Psoas muscle (tissue), 8 donors: ENCODE data around the gene SLC8A2. TPM values are rescaled to one million over a fixed set of nuclear protein-coding genes. Genes with fewer than 3 reads are reported as not detected.
"Not testable (repeated sequence)": the region's sequence is repeated elsewhere in the genome, so short reads cannot be mapped to it uniquely, and the experiment has no call there.

Source experiments
- ATAC-seq, 4 donors: fragments of 200-7000 bp; cut with Tn5 transposase; one replicate each; pipeline ENCODE4 v1.9.1; 2020; ENCODE audit warnings: moderate library complexity in 3 of 4, mild to moderate bottlenecking in 2 of 4
- DNase-seq, 2 donors: peaks; one replicate each; pipeline ENCODE4 v3.0.0-alpha.2; 2020
- H3K27ac ChIP-seq: fragments of 200-600 bp; one replicate; pipeline ENCODE4 v1.8.0; 2022
- H3K27me3 ChIP-seq, 3 donors: fragments of 200-600 bp in 1 of 3; one replicate each; pipeline versions ENCODE4 v1.6.1 to v1.8.0; 2013 to 2022; ENCODE audit warnings: low read length in 2 of 3, mild to moderate bottlenecking in 2 of 3, moderate library complexity in 1 of 3; ENCODE audit not compliant: insufficient read depth in 3 of 3
- H3K36me3 ChIP-seq, 2 donors: fragments of 200-600 bp in 1 of 2; one replicate each; pipeline versions ENCODE4 v1.6.1 to v1.8.0; 2013 to 2022; ENCODE audit warnings: low read depth in 1 of 2, mild to moderate bottlenecking in 1 of 2, moderate library complexity in 1 of 2; ENCODE audit not compliant: insufficient read depth in 1 of 2
- H3K4me1 ChIP-seq: fragments of 200-600 bp; one replicate; pipeline ENCODE4 v1.8.0; 2022
- H3K4me3 ChIP-seq: fragments of 200-600 bp; one replicate; pipeline ENCODE4 v1.8.0; 2022; ENCODE audit warnings: mild to moderate bottlenecking
- H3K9me3 ChIP-seq: fragments of 200-600 bp; one replicate; pipeline ENCODE4 v1.8.0; 2022
- WGBS, 3 donors: extraction: QIAGEN DNeasy Blood & Tissue Kit; methylation state at CpG; one replicate each; pipeline versions ENCODE4 v1.1.6 to v1.1.7; 2013; 5-methylcytosine and 5-hydroxymethylcytosine counted together
- intact Hi-C, 2 donors: fragments of 100-400 bp; cut with DNase I; formaldehyde crosslinking; loops; one replicate each; pipeline versions ENCODE4 v1.11.0 to v1.14.2; 2022
- polyA plus RNA-seq, 3 donors: library from polyadenylated mRNA; stranded (reverse); fragments of 200-250 nt; gene quantifications; one replicate each; pipeline ENCODE4 v1.2.3, GENCODE V29; 2013
- total RNA-seq, 4 donors: library from RNA; stranded (reverse); fragmentation: NEBNext Ultra II Directional in 2 of 4; extraction: Animal tissue kit (Norgen Biotek cat#: 25700) in 2 of 4; gene quantifications; one replicate each; pipeline versions ENCODE4 v1.2.1 to v1.2.4, GENCODE V29; 2021 to 2023
- TF ChIP-seq, protein P1 (sequence below): fragments of 200-600 bp; IDR thresholded peaks from one replicate; pipeline ENCODE4 v1.8.0; 2022; ENCODE audit warnings: antibody characterized with exemption
- donor health status: healthy with polysubstance abuse.
- donor health status: DM: no; HTN: no; CAD: no; lungs with moderate emphysema.
- donor health status: Bipolar disorder and iron deficiency.
- donor health status: healthy.
- donor health status: DM: yes; HTN: yes; CAD: no.
- donor health status: DM: no; HTN: no; CAD: no.
- donor health status: DM: no; HTN: no; CAD: no.
- donor health status: DM: yes; HTN: yes; CAD: no.

SLC8A2 gene
- total and polyA plus RNA-seq, 7 donors: 0.12 to 0.54 (median 0.19) TPM; not detected in 1

DNA sequence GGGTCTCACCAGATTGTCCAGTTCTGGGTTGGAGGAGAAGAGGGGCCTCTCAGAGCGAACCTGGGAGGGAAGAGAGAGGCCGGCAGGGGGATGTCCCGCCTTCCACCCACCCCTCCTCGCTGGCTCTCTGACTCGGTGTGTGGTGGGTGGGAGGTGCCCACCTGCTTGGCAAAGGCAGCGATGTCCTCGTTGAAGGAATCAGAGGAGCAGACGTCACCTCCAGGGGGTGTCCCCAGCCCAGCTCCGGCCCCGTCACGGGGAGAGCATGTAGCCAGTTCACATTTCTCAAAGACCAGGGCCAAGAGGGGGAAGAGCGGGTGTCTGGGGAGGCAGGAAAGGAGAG, 55.1 kb downstream of the SLC8A2 start:
- Histone ChIP-seq H3K4me1 (no peaks in the 10 kb centered on the region), H3K27me3 (peaks cover 0 to 72% (median 37%) of the 10 kb centered on the region in 3 donors), H3K9me3 (no peaks in the 10 kb centered on the region), H3K36me3 (no peaks in the 10 kb centered on the region), H3K27ac (no peak overlapping the region), H3K4me3 (no peak overlapping the region)
- TF ChIP-seq, protein P1, sequence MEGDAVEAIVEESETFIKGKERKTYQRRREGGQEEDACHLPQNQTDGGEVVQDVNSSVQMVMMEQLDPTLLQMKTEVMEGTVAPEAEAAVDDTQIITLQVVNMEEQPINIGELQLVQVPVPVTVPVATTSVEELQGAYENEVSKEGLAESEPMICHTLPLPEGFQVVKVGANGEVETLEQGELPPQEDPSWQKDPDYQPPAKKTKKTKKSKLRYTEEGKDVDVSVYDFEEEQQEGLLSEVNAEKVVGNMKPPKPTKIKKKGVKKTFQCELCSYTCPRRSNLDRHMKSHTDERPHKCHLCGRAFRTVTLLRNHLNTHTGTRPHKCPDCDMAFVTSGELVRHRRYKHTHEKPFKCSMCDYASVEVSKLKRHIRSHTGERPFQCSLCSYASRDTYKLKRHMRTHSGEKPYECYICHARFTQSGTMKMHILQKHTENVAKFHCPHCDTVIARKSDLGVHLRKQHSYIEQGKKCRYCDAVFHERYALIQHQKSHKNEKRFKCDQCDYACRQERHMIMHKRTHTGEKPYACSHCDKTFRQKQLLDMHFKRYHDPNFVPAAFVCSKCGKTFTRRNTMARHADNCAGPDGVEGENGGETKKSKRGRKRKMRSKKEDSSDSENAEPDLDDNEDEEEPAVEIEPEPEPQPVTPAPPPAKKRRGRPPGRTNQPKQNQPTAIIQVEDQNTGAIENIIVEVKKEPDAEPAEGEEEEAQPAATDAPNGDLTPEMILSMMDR: no peak
- ATAC-seq (no peak), DNase-seq (no peak)
- 25 to 29% (median 27%) methylated on average over 12 of the region's 12 CpGs for WGBS, 3 donors
- intact Hi-C loops: no loop called here

DNA sequence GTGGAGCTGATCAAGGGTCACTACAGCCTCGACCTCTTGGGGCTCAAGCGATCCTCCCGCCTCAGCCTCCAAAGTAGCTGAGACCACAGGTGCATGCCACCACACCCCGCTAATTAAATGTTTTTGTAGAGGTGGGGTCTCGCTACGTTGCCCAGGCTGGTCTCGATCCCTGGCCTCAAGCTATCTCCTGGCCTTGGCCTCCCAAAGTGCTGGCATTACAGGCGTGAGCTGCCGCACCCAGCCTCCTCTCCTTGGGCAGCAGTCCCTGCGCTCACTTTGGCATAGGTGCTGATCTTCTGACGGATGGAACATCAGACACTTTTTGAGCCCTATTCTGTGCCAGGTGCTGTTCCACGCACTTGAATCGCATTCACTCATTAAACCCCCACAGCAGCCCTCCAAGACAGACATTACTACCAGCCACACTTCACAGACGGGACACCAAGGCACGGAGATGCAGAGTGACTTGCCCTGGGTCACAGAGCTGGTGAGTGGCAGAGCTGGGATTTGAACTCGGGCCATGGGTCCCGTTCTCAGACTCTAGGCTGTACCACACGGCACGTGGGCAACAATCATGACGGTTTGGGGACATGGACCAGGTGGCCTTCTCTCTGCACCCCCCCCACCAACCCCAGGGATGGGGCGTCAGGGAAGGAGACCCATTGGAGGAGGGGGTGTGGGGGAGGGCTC, 55.6 kb downstream of the SLC8A2 start:
- DNase-seq: no peak
- Histone ChIP-seq H3K27ac (no peak overlapping the region), H3K27me3 (peaks cover 0 to 72% (median 33%) of the 10 kb centered on the region in 3 donors), H3K4me3 (no peak overlapping the region), H3K9me3 (no peaks in the 10 kb centered on the region), H3K4me1 (no peaks in the 10 kb centered on the region), H3K36me3 (no peaks in the 10 kb centered on the region)
- no peak for ATAC-seq
- intact Hi-C loops: no loop called here
- TF ChIP-seq, protein P1: no peak
- 78 to 84% (median 80%) methylated on average over 21 of the region's 21 CpGs for whole genome bisulfite sequencing, 3 donors

DNA sequence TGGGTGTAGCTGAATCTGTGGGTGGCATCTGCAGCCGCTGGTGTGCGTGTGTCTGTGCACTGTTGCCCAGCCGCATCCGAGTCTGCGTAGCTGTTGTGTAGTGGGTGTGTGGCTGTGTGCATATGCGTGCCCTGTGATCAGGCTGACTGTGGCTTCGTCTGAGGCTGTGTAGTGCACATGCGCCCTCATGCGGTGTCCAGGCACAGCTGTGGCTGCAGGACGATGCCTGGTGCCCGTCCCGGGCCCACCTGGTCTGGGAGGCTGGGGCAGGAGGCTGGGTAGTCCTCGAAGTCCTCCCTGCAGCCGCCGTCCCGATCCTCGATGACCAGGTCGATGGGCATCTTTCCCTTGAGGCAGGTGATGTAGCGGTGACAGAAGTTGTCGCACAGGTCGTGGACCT, 57.2 kb downstream of the SLC8A2 start:
- intact Hi-C loops: no loop called here
- no peak for ATAC-seq
- H3K9me3 ChIP-seq: no peaks in the 10 kb centered on the region

DNA sequence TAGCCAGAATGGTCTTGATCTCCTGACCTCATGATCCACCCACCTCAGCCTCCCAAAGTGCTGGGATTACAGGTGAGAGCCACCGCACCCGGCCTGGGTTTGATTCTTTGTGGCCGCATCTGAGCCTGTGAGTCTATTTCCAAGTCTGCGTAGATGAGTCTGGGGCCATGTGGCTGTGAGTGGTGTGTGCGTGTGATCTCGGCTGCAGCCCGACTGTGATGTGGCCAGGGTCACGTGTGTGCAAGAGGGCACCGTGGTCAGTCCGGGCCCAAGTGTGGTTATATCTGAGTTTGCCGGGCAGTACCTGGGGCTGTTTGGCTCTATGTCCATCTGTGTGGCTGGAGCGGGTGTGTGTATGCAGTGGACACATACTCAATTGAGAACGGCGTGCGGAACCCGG, 57.8 kb downstream of the SLC8A2 start:
- Histone ChIP-seq H3K27me3 (peaks cover 0 to 64% (median 27%) of the 10 kb centered on the region in 3 donors), H3K9me3 (no peaks in the 10 kb centered on the region), H3K36me3 (no peaks in the 10 kb centered on the region), H3K27ac (no peak overlapping the region), H3K4me3 (no peak overlapping the region), H3K4me1 (no peaks in the 10 kb centered on the region)
- TF ChIP-seq, protein P1: no peak
- intact Hi-C loops: no loop called here
- ATAC-seq (no peak), DNase-seq (no peak)
- 91 to 92% (median 91%) methylated on average over 16 of the region's 16 CpGs for WGBS, 3 donors

More for the DNA sequence above, 57.2 kb downstream of the SLC8A2 start:
- Histone ChIP-seq H3K36me3 (no peaks in the 10 kb centered on the region), H3K4me3 (no peak overlapping the region), H3K27me3 (peaks cover 0 to 59% (median 25%) of the 10 kb centered on the region in 3 donors), H3K4me1 (no peaks in the 10 kb centered on the region), H3K27ac (no peak overlapping the region)
- no peak for DNase-seq
- WGBS, 3 donors: 65 to 71% (median 66%) methylated on average over 21 of the region's 21 CpGs
- TF ChIP-seq, protein P1: no peak

DNA sequence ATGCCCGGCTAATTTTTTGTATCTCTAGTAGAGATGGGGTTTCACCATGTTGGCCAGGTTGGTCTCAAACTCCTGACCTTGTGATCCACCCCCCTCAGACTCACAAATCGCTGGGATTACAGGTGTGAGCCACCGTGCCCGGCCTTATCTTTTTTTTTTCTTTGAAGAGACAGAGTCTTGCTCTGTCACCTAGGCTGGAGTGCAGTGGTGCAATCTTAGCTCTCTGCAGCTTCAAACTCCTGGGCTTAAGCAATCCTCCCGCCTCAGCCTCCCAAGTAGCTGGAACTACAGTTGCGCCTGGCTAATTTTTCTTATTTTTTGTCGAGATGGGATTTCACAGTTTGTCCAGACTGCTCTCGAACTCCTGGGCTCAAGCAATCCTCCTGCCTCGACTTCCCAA, 60.0 kb downstream of the SLC8A2 start:
- peaks cover 0 to 68% (median 18%) of the 10 kb centered on the region in 3 donors for H3K27me3 ChIP-seq

More for the DNA sequence above, 60.0 kb downstream of the SLC8A2 start:
- H3K36me3 ChIP-seq, H3K4me3 ChIP-seq, H3K9me3 ChIP-seq, H3K4me1 ChIP-seq, ATAC-seq, H3K27ac ChIP-seq, DNase-seq, intact Hi-C loops: not testable (repeated sequence)
- WGBS, 3 donors: 66 to 67% (median 67%) methylated on average over 9 of the region's 9 CpGs
